Astrocyte of the cerebellum (primary cell): Measurements from ENCODE around the gene ZNF689.
"Not testable (repeated sequence)": the region's sequence is repeated elsewhere in the genome, so short reads cannot be mapped to it uniquely, and the experiment has no call there.

Source experiments
- DNase-seq: peaks from one replicate; pipeline ENCODE4 v3.0.0-alpha.2; 2011; ENCODE audit warnings: low read depth
- H3K4me3 ChIP-seq: 2 replicates; pipeline ENCODE4 v1.5.1; 2011; ENCODE audit warnings: mild to moderate bottlenecking, low read depth, low read length, moderate library complexity
- CTCF ChIP-seq: IDR thresholded peaks from 2 replicates; pipeline ENCODE4 v1.5.1; 2012; ENCODE audit warnings: low read length, low read depth, moderate library complexity, mild to moderate bottlenecking; ENCODE audit errors: missing control alignments
- in situ Hi-C: cut with HindIII; loops from 2 replicates; pipeline ENCODE4 v1.10.0; 2017; ENCODE audit warnings: low sequenced_read_pairs

The ZNF689 gene

GRCh38 chr16:30636599-30636998 lies 26.4 kb upstream of the ZNF689 start:
- no peak overlapping the region for H3K4me3 ChIP-seq
- in situ Hi-C loops: no loop called here
- no peak for DNase-seq
- no peak for TF ChIP-seq CTCF

GRCh38 chr16:30633526-30633925 lies 23.3 kb upstream of the ZNF689 start:
- in situ Hi-C loops: no loop called here
- no peak for TF ChIP-seq CTCF
- peak overlapping the region; percentile 64 for H3K4me3 ChIP-seq
- DNase-seq: no peak

- in situ Hi-C loops, H3K4me3 ChIP-seq, DNase-seq: not testable (repeated sequence)
These were observed 22.3 kb upstream of the ZNF689 start for GRCh38 chr16:30632454-30632853.

- TF ChIP-seq CTCF: peak; percentile 96
- H3K4me3 ChIP-seq: no peak overlapping the region
- DNase-seq: peak; percentile 45
- in situ Hi-C loops: no loop called here
These were observed 18.7 kb upstream of the ZNF689 start for GRCh38 chr16:30628628-30629540.

- no peak for TF ChIP-seq CTCF
- DNase-seq: no peak
- in situ Hi-C loops: no loop called here
- no peak overlapping the region for H3K4me3 ChIP-seq
These were observed 16.0 kb upstream of the ZNF689 start for GRCh38 chr16:30626236-30626635.

GRCh38 chr16:30623536-30624283 lies 13.5 kb upstream of the ZNF689 start:
- no peak for TF ChIP-seq CTCF
- H3K4me3 ChIP-seq: no peak overlapping the region
- DNase-seq: no peak
- in situ Hi-C loops: no loop called here
